Trophoblast cell (in vitro differentiated cells and primary cell): ENCODE measurements around the gene FOXL3.

Source experiments
- DNase-seq, 2 donors: peaks; one replicate each; pipeline ENCODE4 v3.0.0-alpha.2; 2016
- H2AFZ ChIP-seq: 2 replicates; pipeline ENCODE4 v1.6.1; 2013; ENCODE audit warnings: low read length, moderate library complexity, mild to moderate bottlenecking; ENCODE audit not compliant: insufficient read depth, poor library complexity
- H2AK5ac ChIP-seq: 2 replicates; pipeline ENCODE4 v1.6.1; 2013; ENCODE audit warnings: mild to moderate bottlenecking, low read length
- H2BK120ac ChIP-seq: 2 replicates; pipeline ENCODE4 v1.6.1; 2013; ENCODE audit warnings: low read length, mild to moderate bottlenecking, moderate library complexity; ENCODE audit not compliant: insufficient read depth, poor library complexity
- H2BK12ac ChIP-seq: 2 replicates; pipeline ENCODE4 v1.6.1; 2013; ENCODE audit warnings: mild to moderate bottlenecking, low read length, moderate library complexity
- H2BK5ac ChIP-seq: 2 replicates; pipeline ENCODE4 v1.6.1; 2013; ENCODE audit warnings: low read length, low read depth, moderate library complexity, mild to moderate bottlenecking; ENCODE audit not compliant: poor library complexity
- H3K14ac ChIP-seq: 2 replicates; pipeline ENCODE4 v1.6.1; 2013; ENCODE audit warnings: mild to moderate bottlenecking, low read length
- H3K18ac ChIP-seq: 2 replicates; pipeline ENCODE4 v1.6.1; 2013; ENCODE audit warnings: mild to moderate bottlenecking, low read length
- H3K23ac ChIP-seq: 2 replicates; pipeline ENCODE4 v1.6.1; 2013; ENCODE audit warnings: low read length
- H3K27ac ChIP-seq: 2 replicates; pipeline ENCODE4 v1.5.1; 2013; ENCODE audit warnings: low read depth, mild to moderate bottlenecking, inconsistent platforms, low read length, moderate library complexity
- H3K27me3 ChIP-seq: 2 replicates; pipeline ENCODE4 v1.6.1; 2013; ENCODE audit warnings: inconsistent platforms, mild to moderate bottlenecking, low read length, moderate library complexity; ENCODE audit not compliant: insufficient read depth
- H3K36me3 ChIP-seq, 2 experiments: 1 replicate in 1 of 2; 2 replicates in 1 of 2; pipeline ENCODE4 v1.6.1; 2013; ENCODE audit warnings: low read length in 2 of 2, mild to moderate bottlenecking in 2 of 2, moderate library complexity in 1 of 2; ENCODE audit not compliant: insufficient read depth in 2 of 2, control insufficient read depth in 1 of 2
- H3K4ac ChIP-seq: 2 replicates; pipeline ENCODE4 v1.6.1; 2013; ENCODE audit warnings: low read depth, mild to moderate bottlenecking, low read length, moderate library complexity
- H3K4me1 ChIP-seq, 2 experiments: 1 replicate in 1 of 2; 2 replicates in 1 of 2; pipeline ENCODE4 v1.6.1; 2013; ENCODE audit warnings: low read length in 2 of 2, mild to moderate bottlenecking in 2 of 2, moderate library complexity in 1 of 2; ENCODE audit not compliant: insufficient read depth in 2 of 2, control insufficient read depth in 1 of 2
- H3K4me2 ChIP-seq: 2 replicates; pipeline ENCODE4 v1.6.1; 2013; ENCODE audit warnings: inconsistent platforms, mild to moderate bottlenecking, low read length, moderate library complexity
- H3K4me3 ChIP-seq: 2 replicates; pipeline ENCODE4 v1.5.1; 2013; ENCODE audit warnings: mild to moderate bottlenecking, low read depth, low read length, inconsistent platforms
- H3K79me1 ChIP-seq: one replicate; pipeline ENCODE4 v1.6.1; 2013; ENCODE audit warnings: low read length
- H3K79me2 ChIP-seq: 2 replicates; pipeline ENCODE4 v1.6.1; 2013; ENCODE audit warnings: low read length, mild to moderate bottlenecking; ENCODE audit not compliant: control insufficient read depth, insufficient read depth, poor library complexity
- H3K9ac ChIP-seq: 2 replicates; pipeline ENCODE4 v1.6.1; 2013; ENCODE audit warnings: mild to moderate bottlenecking, low read length
- H3K9me3 ChIP-seq: 2 replicates; pipeline ENCODE4 v1.6.1; 2013; ENCODE audit warnings: low read depth, mild to moderate bottlenecking, control low read depth, inconsistent platforms, low read length; ENCODE audit not compliant: insufficient read depth
- H4K12ac ChIP-seq: 2 replicates; pipeline ENCODE4 v1.6.1; 2013; ENCODE audit warnings: low read depth, mild to moderate bottlenecking, low read length, moderate library complexity
- H4K8ac ChIP-seq: 2 replicates; pipeline ENCODE4 v1.6.1; 2013; ENCODE audit warnings: low read depth, mild to moderate bottlenecking, low read length, moderate library complexity
- H4K91ac ChIP-seq: one replicate; pipeline ENCODE4 v1.6.1; 2013; ENCODE audit warnings: low read depth, mild to moderate bottlenecking, low read length, moderate library complexity
- WGBS: extraction: QIAGEN DNeasy Blood & Tissue Kit; methylation state at CpG from one replicate; pipeline ENCODE4 v1.1.7; 2013; ENCODE audit warnings: missing lambda C conversion rate; ENCODE audit not compliant: insufficient read length, insufficient coverage; ENCODE audit errors: extremely low coverage; 5-methylcytosine and 5-hydroxymethylcytosine counted together

The FOXL3 gene

DNA sequence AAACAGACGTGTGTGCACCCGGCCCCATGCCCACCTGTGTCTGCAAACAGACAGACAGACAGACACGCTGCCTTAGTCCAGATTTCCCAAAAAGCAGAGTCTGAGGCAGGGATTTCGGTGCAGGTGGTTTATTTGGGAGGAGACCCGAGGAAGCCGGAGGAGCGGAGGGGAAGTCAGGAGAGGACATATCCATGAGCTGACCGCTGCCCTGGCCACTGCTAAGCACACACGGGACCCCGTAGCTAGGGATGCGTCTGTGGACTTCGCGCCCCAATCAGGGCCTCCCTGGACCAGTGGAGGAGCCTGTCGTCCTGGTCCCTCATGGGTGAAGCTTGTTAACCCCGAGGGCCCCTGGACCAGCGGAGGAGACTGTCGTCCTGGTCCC is 47.6 kb downstream of the FOXL3 start:
- Histone ChIP-seq H3K4me3 (no peak overlapping the region), H2BK12ac (no peak overlapping the region), H2BK5ac (no peak overlapping the region), H3K9me3 (peaks cover 14% of the 10 kb centered on the region), H2BK120ac (no peak overlapping the region), H2AK5ac (no peak overlapping the region), H3K4ac (no peak overlapping the region), H4K12ac (no peak overlapping the region), H3K4me1 (peaks cover 0 to 4% of the 10 kb centered on the region in 2 experiments), H3K27ac (no peak overlapping the region), H3K23ac (no peak overlapping the region), H3K36me3 (no peaks in the 10 kb centered on the region), H2AFZ (no peak overlapping the region), H3K27me3 (no peaks in the 10 kb centered on the region), H4K91ac (no peak overlapping the region), H3K14ac (no peak overlapping the region), H3K79me2 (no peaks in the 10 kb centered on the region), H4K8ac (no peak overlapping the region), H3K79me1 (no peaks in the 10 kb centered on the region), H3K18ac (no peak overlapping the region), H3K4me2 (no peak overlapping the region), H3K9ac (no peak overlapping the region)
- WGBS: no CpG with 5 or more reads among the region's 17 CpGs
- no peak for DNase-seq

DNA sequence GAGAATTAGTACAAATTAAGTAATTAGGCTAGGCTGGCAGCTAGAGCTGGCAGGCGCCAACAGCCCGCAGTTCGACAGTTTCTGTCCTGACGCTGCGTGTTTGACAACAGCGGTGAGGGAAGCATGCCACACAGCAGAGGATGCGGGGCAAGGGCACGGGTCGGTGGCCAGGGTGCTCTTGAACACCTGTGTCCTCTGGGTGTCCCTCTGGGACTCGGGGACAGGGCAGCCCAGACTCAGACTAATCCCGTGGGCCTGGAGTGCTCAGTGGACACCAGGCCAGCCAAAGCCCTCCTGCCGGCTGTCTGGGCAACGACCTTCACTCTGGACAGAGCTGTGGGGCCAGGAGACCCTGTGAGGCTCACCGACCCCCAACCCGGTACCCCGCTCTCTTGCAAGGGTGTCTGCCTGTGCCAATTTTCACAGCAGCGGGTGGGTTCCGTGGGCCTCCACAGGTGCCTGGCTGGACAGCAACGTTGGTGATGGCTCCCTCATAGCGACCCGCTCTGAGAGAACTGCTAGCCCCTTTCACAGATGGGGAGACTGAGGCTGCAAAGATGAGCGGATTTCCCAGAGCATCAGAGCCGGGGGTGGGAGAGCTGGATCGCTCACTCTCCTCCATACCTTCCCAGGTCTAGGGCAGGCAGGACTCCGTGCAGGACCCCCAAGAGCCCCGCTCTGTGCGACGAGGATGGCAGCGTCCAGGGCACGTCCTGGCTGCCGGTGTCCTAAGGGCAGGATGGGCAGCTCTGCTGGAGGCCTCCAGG is 48.5 kb downstream of the FOXL3 start:
- Histone ChIP-seq H4K91ac (no peak overlapping the region), H3K9ac (no peak overlapping the region), H3K79me1 (no peaks in the 10 kb centered on the region), H2BK5ac (no peak overlapping the region), H3K27me3 (no peaks in the 10 kb centered on the region), H3K9me3 (peaks cover 14% of the 10 kb centered on the region), H3K4me2 (no peak overlapping the region), H3K4ac (no peak overlapping the region), H2BK12ac (no peak overlapping the region), H3K23ac (no peak overlapping the region), H3K4me1 (no peaks in the 10 kb centered on the region), H2AFZ (no peak overlapping the region), H3K4me3 (no peak overlapping the region), H3K14ac (no peak overlapping the region), H2AK5ac (no peak overlapping the region), H2BK120ac (no peak overlapping the region), H4K12ac (no peak overlapping the region), H3K27ac (no peak overlapping the region), H3K18ac (no peak overlapping the region), H3K36me3 (no peaks in the 10 kb centered on the region), H3K79me2 (no peaks in the 10 kb centered on the region), H4K8ac (no peak overlapping the region)
- WGBS: no CpG with 5 or more reads among the region's 31 CpGs
- no peak for DNase-seq

DNA sequence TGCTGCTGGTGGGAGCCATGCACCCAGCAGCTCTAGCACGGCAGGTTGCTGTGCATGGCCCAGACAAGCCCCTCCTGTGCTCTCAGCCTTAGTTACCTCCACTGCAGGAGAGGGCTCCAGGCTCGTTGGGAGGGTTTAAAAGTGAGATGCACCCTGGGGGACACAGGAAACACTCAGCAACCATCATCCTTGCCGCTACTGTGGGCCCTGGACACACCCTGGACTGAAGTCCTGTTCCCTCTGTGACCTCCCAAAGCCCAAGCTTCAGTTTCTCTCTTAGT is 49.0 kb downstream of the FOXL3 start:
- no peaks in the 10 kb centered on the region for H3K27me3 ChIP-seq

DNA sequence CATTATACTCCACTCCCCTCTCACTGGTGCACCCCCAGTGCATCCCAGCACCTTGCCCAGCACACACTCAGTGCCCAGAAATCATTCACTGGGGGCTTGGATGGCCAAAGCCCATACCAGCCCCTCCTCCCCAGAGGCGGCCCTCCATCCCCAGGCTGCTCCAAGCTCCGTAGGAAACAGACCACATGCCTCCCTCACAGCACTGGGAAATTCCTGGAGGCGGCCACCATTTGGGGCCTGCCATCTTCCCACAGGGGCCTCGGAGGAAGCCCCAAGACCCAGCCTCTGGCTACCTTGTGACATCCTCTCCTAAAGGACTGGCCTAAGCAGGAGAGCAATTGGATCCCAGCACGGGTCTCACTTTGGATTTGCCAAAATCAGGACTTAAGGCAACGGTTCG is 49.7 kb downstream of the FOXL3 start:
- Histone ChIP-seq H2AK5ac (no peak overlapping the region), H3K79me2 (no peaks in the 10 kb centered on the region), H3K9ac (no peak overlapping the region), H2BK12ac (no peak overlapping the region), H4K8ac (no peak overlapping the region), H3K9me3 (peaks cover 7% of the 10 kb centered on the region), H4K91ac (no peak overlapping the region), H3K14ac (no peak overlapping the region), H3K4me1 (no peaks in the 10 kb centered on the region), H3K27ac (no peak overlapping the region), H3K18ac (no peak overlapping the region), H3K36me3 (no peaks in the 10 kb centered on the region), H2BK120ac (no peak overlapping the region), H3K27me3 (no peaks in the 10 kb centered on the region), H3K79me1 (no peaks in the 10 kb centered on the region), H3K4me3 (no peak overlapping the region), H3K4me2 (no peak overlapping the region), H2AFZ (no peak overlapping the region), H4K12ac (no peak overlapping the region), H3K23ac (no peak overlapping the region), H3K4ac (no peak overlapping the region), H2BK5ac (no peak overlapping the region)
- DNase-seq: no peak
- no CpG with 5 or more reads among the region's 7 CpGs for WGBS

More for the DNA sequence above, 49.0 kb downstream of the FOXL3 start:
- Histone ChIP-seq H3K9me3 (peaks cover 9% of the 10 kb centered on the region), H3K14ac (no peak overlapping the region), H3K79me1 (no peaks in the 10 kb centered on the region), H3K79me2 (no peaks in the 10 kb centered on the region), H3K18ac (no peak overlapping the region), H3K4me2 (no peak overlapping the region), H3K9ac (no peak overlapping the region), H2BK12ac (no peak overlapping the region), H2AK5ac (no peak overlapping the region), H3K36me3 (no peaks in the 10 kb centered on the region), H2BK120ac (no peak overlapping the region), H4K91ac (no peak overlapping the region), H2BK5ac (no peak overlapping the region), H3K23ac (no peak overlapping the region), H3K4me3 (no peak overlapping the region), H2AFZ (no peak overlapping the region), H3K27ac (no peak overlapping the region), H3K4me1 (no peaks in the 10 kb centered on the region), H3K4ac (no peak overlapping the region), H4K12ac (no peak overlapping the region), H4K8ac (no peak overlapping the region)
- no peak for DNase-seq
- WGBS: no CpG with 5 or more reads among the region's 3 CpGs
